Muscle of back (tissue), 13 donors: ENCODE measurements around the gene KRTAP4-9. TPM values are rescaled to one million over a fixed set of nuclear protein-coding genes. Genes with fewer than 3 reads are reported as not detected.
"Not testable (repeated sequence)": the region's sequence is repeated elsewhere in the genome, so short reads cannot be mapped to it uniquely, and the experiment has no call there.

ENCODE experiments used
- DNase-seq, 3 donors: peaks; one replicate each; pipeline versions ENCODE4 v3.0.0 to v3.0.0-alpha.2; 2013
- long read RNA-seq, 9 donors: transcript quantifications; one replicate each; lab custom pipeline, GENCODE V29; 2026
- polyA plus RNA-seq, 10 donors: library from polyadenylated mRNA; unstranded; fragments of 120-200 nt; gene quantifications; one replicate each; pipeline ENCODE4 v1.2.1, GENCODE V29; 2013; ENCODE audit not compliant: insufficient read length in 10 of 10

KRTAP4-9 gene
- polyA plus RNA-seq = not detected
- long read RNA-seq, donor 1 = 0 reads
- long read RNA-seq, donor 2 = 0 reads
- long read RNA-seq, donor 3 = 0 reads
- long read RNA-seq, donor 4 = 0 reads
- long read RNA-seq, donor 5 = 0 reads
- long read RNA-seq, donor 6 = 0 reads
- long read RNA-seq, donor 7 = 0 reads
- long read RNA-seq, donor 8 = 0 reads
- long read RNA-seq, donor 9 = 0 reads

DNA sequence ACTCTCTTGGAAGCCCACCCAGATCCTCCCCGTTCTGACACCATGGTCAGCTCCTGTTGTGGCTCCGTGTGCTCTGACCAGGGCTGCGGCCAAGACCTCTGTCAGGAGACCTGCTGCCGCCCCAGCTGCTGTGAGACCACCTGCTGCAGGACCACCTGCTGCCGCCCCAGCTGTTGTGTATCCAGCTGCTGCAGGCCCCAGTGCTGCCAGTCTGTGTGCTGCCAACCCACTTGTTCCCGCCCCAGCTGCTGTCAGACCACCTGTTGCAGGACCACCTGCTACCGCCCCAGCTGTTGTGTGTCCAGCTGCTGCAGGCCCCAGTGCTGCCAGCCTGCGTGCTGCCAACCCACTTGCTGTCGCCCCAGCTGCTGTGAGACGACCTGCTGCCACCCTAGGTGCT lies at the start of gene KRTAP4-9:
Gene KRTAP4-9, plus strand, starts transcription at position 43 of the 400 bp plus-strand sequence. Its CDS starts 0 bp downstream, at position 43.
- DNase-seq = not testable (repeated sequence)

DNA sequence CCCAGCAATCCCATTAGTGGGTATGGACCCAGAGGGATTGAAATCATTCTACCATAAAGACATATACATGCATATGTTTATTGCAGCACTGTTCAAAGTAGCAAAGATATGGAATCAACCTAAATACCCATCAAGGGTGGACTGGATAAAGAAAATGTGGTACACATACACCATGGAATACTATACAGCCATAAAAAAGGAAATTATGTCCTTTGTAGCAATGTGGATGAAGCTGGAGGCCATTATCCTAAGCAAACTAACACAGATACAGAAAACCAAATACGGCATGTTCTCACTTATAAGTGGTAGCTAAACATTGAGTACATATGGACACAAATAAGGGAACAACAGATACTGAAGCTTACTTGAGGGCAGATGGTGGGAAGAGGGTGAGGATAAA lies 47.6 kb upstream of the KRTAP4-9 start:
- DNase-seq = no peak

- no peak for DNase-seq
Observed at GRCh38 chr17:41058741-41059140, 46.4 kb upstream of the KRTAP4-9 start.

GRCh38 chr17:41059276-41060051 lies 45.7 kb upstream of the KRTAP4-9 start:
- DNase-seq = peak in 1 of 3 donors; percentile 83

DNA sequence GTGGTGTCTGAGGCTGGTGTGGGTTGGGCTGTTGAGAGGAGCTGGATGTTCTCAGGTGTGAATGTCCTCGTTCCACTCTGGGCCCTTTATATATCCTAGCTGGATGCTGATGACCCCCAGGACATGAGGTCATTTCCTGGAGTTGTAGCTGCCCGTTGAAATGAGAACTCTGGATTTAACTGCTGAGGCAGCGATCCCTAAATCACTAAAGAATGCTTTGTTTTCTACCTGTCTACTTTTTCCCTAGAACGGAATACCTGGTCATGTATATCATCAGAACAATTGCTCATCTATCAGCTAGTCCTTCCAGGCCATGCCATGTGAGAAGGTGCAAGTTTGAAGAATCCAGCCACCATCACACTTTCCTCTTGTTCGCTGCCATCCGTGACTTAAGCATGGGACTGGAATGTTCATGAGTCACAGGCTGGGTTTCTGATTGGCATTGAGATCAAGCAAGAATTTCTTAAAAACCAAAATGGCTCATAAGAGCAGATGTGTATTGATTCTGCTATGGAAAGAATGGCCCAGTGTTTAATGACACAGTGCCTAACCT lies 45.1 kb upstream of the KRTAP4-9 start, which contains the start of gene KRTAP2-3:
Gene KRTAP2-3, minus strand, starts transcription at position 63 of the 553 bp plus-strand sequence. CDS start 64 bp downstream, outside the sequence.
- DNase-seq = peak in 1 of 3 donors; percentile 92

GRCh38 chr17:41061964-41062363 lies 43.2 kb upstream of the KRTAP4-9 start:
- peak in 1 of 3 donors; percentile 93 for DNase-seq

GRCh38 chr17:41063449-41063848 lies 41.7 kb upstream of the KRTAP4-9 start:
- DNase-seq = no peak

DNA sequence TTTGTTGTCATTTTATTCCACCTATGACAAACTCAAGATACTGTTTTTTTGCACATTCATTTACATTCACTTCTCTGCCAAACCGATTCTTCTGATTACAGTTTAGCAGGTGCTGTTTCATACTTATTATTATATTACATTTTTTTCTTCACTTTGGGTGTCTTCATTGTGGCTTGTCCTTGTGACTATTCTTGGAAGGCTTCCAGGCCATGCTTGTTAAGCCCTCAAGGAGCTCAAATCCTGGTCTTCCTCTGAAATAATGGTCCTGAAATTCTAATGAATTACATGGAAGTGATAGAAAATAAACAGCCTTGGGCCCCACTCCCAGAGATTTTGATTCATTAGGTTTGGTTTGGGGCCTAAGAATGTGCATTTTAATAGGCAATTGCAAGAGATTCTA lies 40.9 kb upstream of the KRTAP4-9 start:
- DNase-seq = no peak

DNA sequence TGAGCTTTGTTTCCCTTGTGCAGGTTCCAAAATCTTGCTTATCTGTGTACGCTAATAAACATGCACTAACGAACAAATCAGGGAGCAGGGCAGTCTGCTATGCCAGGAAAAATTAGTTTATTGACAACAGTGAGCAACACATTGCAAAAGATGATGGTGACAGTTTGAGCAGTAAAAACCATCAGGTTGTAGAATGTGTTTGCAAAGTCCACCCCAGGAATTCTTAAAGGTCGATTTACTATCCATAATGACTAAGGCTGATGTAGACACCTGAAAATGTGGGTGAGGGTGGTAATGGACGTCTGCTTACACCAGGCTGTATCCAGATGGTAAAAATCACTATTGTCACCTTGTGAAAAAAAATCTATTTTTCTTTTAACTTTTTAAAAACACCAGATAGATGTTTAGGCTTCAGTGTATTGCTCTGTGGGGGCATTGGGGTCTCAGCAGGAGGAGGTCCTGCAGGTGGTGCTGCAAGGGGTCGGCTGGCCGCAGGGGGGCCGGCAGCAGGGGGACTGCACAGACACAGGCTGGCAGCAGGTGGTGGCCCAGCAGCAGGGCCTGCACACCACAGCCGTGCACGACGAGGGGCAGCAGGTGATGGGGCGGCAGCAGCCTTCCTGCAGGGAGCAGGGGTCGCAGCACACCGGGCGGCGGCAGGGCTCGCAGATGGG lies 40.0 kb upstream of the KRTAP4-9 start:
- not testable (repeated sequence) for DNase-seq

DNA sequence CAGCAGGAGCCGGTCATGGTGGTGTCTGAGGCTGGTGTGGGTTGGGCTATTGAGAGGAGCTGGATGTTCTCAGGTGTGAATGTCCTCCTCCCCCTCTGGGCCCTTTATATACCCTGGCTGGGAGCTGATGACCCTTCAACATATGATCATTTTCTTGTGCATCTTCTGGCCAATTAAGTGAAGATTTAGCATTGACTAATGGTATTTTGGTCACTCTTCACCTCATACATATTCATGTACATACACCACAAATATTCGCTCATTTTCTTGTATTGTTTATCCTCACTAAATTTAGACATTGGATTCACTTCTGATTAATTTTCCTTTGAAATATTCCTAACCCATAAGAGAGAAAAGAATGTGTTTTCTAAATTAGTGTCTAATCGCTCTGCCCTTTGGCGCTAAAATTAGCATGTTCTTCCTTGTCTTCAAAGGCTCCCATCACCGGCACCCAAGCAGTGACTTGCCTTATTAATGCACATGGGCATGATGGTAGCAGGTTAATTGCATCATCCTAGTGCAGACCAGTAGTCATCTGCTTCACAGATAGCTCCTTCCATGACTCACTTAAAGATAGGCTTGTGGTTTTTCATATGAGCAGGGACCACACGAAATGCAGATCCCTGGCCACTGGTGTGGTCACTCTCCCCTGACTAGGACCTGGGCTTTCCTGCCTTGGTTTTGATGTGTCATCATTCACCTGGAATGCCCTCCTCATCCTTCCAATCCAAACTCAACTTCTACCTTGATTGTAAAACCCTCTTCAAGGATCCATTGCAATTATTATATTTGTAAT lies 39.2 kb upstream of the KRTAP4-9 start, which contains the start of gene KRTAP2-4:
Gene KRTAP2-4, minus strand, starts transcription at position 51 of the 796 bp plus-strand sequence. Its CDS starts 34 bp downstream, at position 17.
- DNase-seq = peak in 1 of 3 donors; percentile 76

DNA sequence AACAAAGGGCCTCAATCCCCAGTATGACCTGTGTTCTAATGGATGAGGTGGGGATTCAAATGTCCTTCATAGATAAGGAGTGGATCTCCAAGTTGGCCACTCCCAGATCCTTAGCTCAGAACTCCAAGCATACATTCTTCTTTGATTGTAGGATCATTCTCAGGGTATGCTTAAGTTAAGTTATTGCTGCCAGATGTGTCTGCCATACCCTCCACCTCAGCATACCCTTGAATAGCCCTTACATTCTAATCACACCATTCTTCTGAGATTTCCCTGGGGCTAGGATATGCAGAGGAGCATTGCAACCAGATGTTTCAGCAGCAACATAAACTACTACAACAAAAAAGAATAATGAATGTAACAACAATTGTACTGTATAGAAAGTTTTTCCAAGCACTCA lies 37.9 kb upstream of the KRTAP4-9 start:
- DNase-seq = no peak

DNA sequence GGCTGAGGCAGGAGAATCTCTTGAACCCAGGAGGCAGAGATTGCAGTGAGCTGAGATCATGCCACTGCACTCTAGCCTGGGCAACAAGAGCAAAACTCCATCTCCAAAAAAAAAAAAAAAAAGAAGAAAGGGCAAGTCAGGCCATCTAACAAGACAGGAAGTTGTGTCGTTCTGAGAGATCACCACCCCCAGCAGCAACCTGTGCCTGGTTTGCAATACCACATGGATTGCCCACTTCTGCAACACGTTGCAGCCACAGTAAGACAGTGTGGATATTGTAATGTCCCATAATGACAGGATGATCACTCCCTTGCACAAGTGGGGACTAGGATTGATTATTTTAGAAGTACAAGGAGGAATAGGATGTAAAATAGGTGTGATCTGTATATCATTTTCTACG lies 36.2 kb upstream of the KRTAP4-9 start:
- no peak for DNase-seq

DNA sequence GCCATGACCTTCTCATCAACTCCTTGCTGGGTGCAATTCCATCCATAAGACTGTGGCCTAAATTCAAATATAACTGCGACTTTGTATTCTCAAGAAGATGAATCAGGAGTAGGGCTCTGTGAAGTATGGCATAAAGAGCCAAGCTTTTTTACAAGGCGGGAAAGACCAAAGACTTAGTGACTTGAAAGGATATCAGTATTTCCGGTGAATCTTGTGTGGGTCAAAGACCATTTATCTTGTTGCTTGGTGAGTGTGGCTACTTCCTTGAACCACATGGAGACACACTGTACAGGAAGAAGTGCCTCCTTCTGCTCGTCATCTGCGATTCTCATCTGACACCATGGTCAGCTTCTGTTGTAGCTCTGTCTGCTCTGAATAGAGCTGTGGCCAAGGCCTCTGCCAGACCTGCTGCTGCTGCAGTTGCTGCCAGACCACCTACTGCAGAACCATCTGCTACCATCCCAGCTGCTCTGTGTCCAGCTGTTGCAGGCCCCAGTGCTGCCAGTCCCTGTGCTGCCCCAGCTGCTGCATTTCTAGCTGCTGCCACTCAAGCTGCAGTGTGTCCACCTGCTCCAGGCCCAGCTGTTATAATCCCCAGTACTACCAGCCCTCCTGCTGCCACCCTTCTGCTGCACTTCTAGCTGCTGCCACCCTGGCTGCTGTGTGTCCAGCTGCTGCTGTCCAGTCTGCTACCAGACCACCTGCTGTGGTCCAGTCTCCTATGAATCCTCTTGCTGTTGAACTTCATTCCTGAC lies 33.4 kb upstream of the KRTAP4-9 start:
- DNase-seq = no peak

DNA sequence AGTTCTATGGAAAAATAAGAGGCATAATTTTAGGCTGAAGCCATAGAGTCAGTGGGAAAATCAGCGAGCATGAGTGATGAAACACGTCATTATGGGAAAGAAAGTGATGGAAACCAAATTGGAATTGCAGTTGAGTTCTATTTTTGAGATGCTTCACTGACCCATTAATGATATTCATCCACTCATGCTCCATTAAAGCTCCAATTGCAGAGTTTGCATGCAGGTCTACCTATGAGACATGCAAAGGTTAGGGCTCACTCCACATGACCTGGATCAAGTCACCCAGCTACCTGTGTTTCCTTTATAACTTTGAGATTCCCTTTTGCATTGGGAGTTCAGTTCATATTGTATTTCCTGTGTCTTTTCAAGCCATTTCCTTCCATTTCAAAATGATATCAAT lies 31.5 kb upstream of the KRTAP4-9 start:
- DNase-seq = no peak

DNA sequence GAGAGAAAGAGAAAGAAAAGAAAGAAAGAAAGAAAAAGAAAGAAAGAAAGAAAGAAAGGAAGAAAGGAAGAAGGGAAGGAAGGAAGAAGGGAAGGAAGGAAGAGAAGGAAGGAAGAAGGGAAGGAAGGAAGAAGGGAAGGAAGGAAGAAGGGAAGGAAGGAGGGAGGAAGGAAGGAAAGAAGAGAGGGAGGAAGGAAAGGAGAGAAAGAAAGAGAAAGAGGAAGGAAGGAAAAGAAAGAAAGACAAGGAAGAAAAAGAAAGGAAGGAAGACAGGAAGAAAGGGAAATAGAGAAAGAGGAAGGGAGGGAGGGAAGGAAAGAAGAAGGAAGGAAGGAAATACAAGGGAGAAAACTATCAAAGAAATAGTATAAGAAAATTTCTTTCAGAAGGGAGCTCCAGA lies 28.4 kb upstream of the KRTAP4-9 start:
- no peak for DNase-seq

GRCh38 chr17:41082626-41083025 lies 22.6 kb upstream of the KRTAP4-9 start:
- no peak for DNase-seq

DNA sequence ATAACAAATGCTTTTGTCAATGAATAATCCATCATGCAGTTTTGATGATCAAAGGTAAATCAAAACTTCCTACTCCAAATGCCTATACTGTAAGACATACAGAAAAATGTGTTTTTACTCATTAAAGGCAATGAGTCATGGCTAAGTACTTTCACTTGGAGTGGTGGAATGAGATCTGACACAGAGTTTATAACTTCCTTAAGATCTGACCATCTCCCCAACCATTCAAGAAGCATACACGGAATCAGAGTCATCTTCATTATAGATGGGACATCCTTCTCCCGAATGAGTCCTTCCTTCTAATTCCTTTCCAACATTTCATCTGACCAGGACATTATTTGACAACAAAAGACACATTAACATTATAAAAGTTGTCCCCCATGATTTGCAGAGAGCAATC lies 21.8 kb upstream of the KRTAP4-9 start:
- DNase-seq = not testable (repeated sequence)

DNA sequence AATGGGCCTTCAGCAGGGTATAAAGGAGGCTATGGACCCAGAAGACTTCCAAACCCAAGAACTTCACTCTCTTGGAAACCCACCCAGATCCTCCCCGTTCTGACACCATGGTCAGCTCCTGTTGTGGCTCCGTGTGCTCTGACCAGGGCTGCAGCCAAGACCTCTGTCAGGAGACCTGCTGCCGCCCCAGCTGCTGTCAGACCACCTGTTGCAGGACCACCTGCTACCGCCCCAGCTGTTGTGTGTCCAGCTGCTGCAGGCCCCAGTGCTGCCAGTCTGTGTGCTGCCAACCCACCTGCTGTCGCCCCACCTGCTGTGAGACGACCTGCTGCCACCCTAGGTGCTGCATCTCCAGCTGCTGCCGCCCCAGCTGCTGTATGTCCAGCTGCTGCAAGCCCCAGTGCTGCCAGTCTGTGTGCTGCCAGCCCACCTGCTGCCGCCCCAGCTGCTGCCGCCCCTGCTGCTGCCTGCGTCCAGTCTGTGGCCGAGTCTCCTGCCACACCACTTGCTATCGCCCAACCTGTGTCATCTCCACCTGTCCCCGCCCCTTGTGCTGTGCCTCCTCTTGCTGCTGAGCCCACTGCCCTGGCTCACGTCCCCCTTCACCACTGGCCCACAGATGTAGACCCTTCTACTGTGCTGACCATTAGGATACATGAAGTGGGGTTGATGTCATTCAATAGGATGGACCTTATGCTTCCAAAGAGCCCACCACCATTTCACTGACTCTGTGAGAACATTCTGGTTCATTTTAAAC lies 20.9 kb upstream of the KRTAP4-9 start, which contains the start of gene KRTAP4-7:
Gene KRTAP4-7, plus strand, starts transcription at position 51 of the 757 bp plus-strand sequence. Its CDS starts 57 bp downstream, at position 108.
- DNase-seq = not testable (repeated sequence)

DNA sequence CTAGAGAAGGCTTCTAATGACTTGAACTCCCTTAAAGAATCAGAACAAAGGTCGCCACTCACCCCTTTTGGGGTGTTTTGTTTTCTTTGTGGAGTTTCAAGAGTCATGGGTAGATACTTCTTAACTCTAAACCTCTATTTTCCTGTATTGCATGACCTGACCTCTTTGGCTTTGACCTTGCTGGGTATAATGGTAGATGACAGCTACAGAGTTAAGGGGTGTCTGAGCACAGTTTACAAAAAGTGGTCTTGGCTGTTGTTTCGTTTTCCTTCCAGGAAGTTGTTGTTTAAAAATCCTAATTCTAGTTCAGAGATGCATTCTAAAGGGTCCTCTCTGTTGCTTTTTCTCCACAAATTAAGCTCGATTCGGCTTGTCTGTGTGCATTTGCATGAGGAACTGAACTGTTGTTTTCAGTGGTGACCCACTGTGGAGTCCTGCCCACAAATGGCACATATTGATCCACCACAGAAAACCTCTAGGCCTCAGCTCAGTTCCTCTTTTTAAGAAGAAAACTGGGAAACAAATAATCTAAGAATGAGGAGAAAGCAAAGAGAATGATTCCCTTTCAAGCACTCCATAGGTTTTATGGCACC lies 16.3 kb upstream of the KRTAP4-9 start:
- DNase-seq = not testable (repeated sequence)
